GM13977 (cell line): ENCODE data around the gene CENPN.
A peak's percentile ranks its signal among the peaks of the same experiment; 100 is the strongest.

ENCODE experiments used
- DNase-seq: peaks from one replicate; pipeline ENCODE4 v3.0.0; 2012; ENCODE audit warnings: low spot score
- CTCF ChIP-seq: IDR thresholded peaks from 2 replicates; pipeline ENCODE4 v1.5.1; 2012; ENCODE audit warnings: mild to moderate bottlenecking, control low read depth; ENCODE audit not compliant: insufficient read depth; ENCODE audit errors: extremely low read depth, missing control alignments
- in situ Hi-C: fragments of 300-500 bp; cut with MboI; formaldehyde crosslinking; loops from one replicate; pipeline ENCODE4 v1.12.0; 2022; ENCODE audit warnings: low sequenced_read_pairs, low pct_unique_long_range_greater_than_20kb, mixed read lengths, inconsistent platforms; ENCODE audit not compliant: unreplicated experiment

CENPN gene

DNA sequence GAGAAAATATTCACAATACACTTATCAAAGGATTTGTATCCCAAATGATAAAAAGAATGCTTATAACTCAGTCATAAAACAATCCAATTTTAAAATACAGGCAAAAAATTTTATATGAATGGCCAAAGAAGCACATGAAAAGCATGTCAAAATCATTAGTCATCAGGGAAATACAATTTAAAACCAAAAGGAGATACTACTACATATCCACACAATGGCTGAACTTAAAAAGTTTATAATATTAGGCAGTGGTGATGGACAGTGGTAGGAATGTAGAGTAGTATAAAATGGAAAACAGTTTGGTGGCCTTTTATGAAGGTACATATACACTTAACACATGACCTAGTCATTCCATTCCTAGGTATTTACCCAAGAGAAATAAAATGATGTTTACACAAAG lies 12.6 kb upstream of the CENPN start:
- TF ChIP-seq CTCF, result no peak
- in situ Hi-C loops, result no loop called here
- no peak for DNase-seq

GRCh38 chr16:80996688-80997138 lies 10.3 kb upstream of the CENPN start:
- DNase-seq, result no peak
- in situ Hi-C loops, result no loop called here
- TF ChIP-seq CTCF, result no peak

- TF ChIP-seq CTCF, result no peak
- in situ Hi-C loops, result no loop called here
- peak; percentile 8 for DNase-seq
These were observed 9.7 kb upstream of the CENPN start for GRCh38 chr16:80997139-80997798.

DNA sequence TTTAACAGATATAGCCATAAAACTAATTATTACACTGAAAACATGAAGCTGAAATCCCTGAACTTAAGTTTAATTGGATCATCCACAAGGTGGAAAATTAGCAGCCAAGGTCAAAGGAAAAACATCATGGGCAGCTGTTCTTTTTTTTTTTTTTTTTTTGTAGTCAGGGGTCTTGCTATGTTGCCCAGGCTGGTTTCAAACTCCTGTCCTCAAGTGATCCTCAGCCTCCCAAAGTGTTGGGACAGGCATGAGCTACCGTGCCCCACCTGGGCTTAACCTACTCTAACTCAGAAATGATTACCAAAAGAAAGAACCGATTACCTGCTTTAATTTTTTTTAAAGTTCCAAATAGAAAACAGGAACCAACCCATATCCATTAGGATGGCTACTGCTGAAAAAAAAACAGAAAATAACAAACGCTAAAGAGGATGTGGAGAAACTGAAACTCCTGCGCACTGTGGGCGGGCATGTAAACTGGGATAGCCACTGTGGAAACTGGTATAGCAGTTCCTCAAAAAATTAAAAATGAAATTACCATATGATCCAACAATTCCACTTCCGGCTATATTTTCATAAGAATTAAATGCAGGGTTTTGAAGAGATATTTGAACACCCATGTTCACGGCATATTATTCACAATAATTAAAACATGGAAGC lies 8.9 kb upstream of the CENPN start:
- no peak for TF ChIP-seq CTCF
- no peak for DNase-seq
- in situ Hi-C loops, result no loop called here

GRCh38 chr16:81000873-81001272 lies 6.1 kb upstream of the CENPN start:
- in situ Hi-C loops, result no loop called here
- no peak for DNase-seq
- no peak for TF ChIP-seq CTCF

GRCh38 chr16:81001330-81001729 lies 5.7 kb upstream of the CENPN start:
- in situ Hi-C loops, result no loop called here
- no peak for TF ChIP-seq CTCF
- DNase-seq, result no peak
